K562 (cell line): ENCODE measurements around the gene CAB39. TPM values are rescaled to one million over a fixed set of nuclear protein-coding genes. Genes with fewer than 3 reads are reported as not detected.

Source experiments
- BHLHE40 ChIP-seq: IDR thresholded peaks from 2 replicates; pipeline ENCODE4 v1.6.1; 2011; ENCODE audit warnings: low read length, improper control_type of control experiment
- EGR1 ChIP-seq: fragments of 450-650 bp; conservative IDR thresholded peaks from 2 replicates; pipeline ENCODE4 v1.6.1; 2017; ENCODE audit warnings: mild to moderate bottlenecking
- FOXJ3 ChIP-seq: sonication (generic); formaldehyde crosslinking; IDR thresholded peaks from 2 replicates; pipeline ENCODE4 v1.4.0; 2020; ENCODE audit warnings: mild to moderate bottlenecking, missing genetic modification reagents
- NR2C2 ChIP-seq, 2 experiments: fragments of 200-800 bp in 1 of 2; sonication (Bioruptor generic) in 1 of 2; sonication (generic) in 1 of 2; formaldehyde crosslinking in 1 of 2; IDR thresholded peaks; 2 replicates each; pipeline versions ENCODE4 v1.6.1 to v1.8.0; 2016 to 2022; ENCODE audit warnings: mild to moderate bottlenecking in 1 of 2, missing compliant biosample characterization in 1 of 2, missing genetic modification characterization in 1 of 2, missing genetic modification reagents in 1 of 2
- RAD21 ChIP-seq, 2 experiments: fragments of 250-450 bp in 1 of 2; fragments of 450-650 bp in 1 of 2; sonication (Bioruptor Pico) in 1 of 2; formaldehyde crosslinking in 1 of 2; IDR thresholded peaks in 1 of 2; conservative IDR thresholded peaks in 1 of 2; 2 replicates each; pipeline versions ENCODE4 v1.4.0 to v1.8.0; 2020 to 2022; ENCODE audit warnings: mild to moderate bottlenecking in 2 of 2, moderate library complexity in 1 of 2
- ZNF79 ChIP-seq: fragments of 250-450 bp; sonication (Bioruptor Pico); IDR thresholded peaks from 2 replicates; pipeline ENCODE4 v1.4.0; 2020; ENCODE audit warnings: low read depth, mild to moderate bottlenecking, moderate library complexity
- polyA plus RNA-seq, 8 experiments: library from polyadenylated mRNA; depleted of rRNA in 4 of 8; stranded (reverse) in 5 of 8; unstranded in 3 of 8; fragments of >200 nt; fragmentation: Nextera tagmentation in 2 of 8; fragmentation: Illumina TruSeq in 1 of 8; extraction: Ambion mirVana in 2 of 8; extraction: Trizol in 1 of 8; gene quantifications; 2 replicates each; pipeline versions ENCODE4 v1.2.1 to v1.2.3, GENCODE V29; 2011 to 2014; ENCODE audit warnings: inconsistent platforms in 1 of 8, missing spikeins in 1 of 8
- total RNA-seq, 7 experiments: library from RNA; depleted of rRNA in 6 of 7; stranded (reverse); fragments of >200 nt in 6 of 7; fragmentation: Illumina TruSeq in 2 of 7; extraction: Trizol in 2 of 7; gene quantifications; 2 replicates each; pipeline versions ENCODE4 v1.2.1 to v1.2.3, GENCODE V29; 2011 to 2021; ENCODE audit warnings: low replicate concordance in 1 of 7
- TF ChIP-seq, protein P1 (sequence below): IDR thresholded peaks from 2 replicates; pipeline ENCODE4 v1.6.1; 2012; ENCODE audit warnings: low read depth, low read length, improper control_type of control experiment, borderline replicate concordance
- TF ChIP-seq, protein P2 (sequence below): sonication (generic); formaldehyde crosslinking; IDR thresholded peaks from 2 replicates; pipeline ENCODE4 v1.8.0; 2023; ENCODE audit warnings: mild to moderate bottlenecking, missing genetic modification reagents
- TF ChIP-seq, protein P3 (sequence below): sonication (generic); formaldehyde crosslinking; IDR thresholded peaks from 2 replicates; pipeline ENCODE4 v1.8.1; 2023; ENCODE audit warnings: mild to moderate bottlenecking, missing genetic modification reagents

CAB39 gene
- total and polyA plus RNA-seq, 9 of the 15 experiments (the other 6 are each of a cell fraction or from before 2014, with no cell fraction given), result 27.2 to 94.4 (median 70.1) TPM

DNA sequence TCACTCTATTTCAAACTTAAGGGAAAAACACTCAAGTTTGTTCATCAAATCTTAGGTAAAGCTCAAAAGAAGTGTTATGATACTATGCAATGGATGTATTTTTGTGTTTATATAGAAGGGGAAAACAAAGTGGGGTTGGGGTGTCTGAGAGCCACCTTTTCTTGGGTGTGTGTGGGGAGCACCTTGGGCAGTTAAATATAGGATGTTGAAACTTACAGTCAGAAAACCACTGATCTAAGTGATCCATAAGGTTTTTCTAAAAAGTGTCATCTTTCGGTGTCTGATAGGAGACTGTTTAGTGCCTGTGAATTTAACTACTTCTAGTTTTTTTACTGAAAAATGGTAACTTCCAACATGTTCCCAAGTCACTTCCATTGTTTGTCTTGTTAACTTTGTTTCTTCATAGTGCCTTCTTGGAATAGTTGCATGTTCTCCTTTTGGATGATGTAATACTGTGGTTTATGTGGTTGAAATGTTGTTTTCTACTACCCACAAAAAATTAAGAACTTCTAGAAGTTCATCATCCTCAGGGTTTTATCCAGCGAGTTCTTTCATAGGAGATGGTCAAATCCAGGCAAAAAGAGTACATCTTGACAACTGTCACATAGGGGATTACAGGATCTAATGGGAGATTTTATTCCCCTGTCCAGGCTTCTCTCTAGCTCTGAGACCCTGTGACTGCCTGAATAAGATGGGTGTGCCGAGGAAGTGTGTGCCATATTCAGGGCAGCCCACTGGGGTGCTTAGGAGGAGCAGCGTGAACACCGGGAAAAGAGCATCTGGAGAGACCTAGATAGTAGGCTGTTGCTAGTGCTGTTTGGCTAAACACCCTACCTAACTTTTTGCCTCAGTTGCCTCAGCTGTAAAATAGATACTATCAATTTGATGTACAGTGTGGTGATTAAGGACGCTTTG, 46.2 kb downstream of the CAB39 start (continued):
- TF ChIP-seq, protein P1, sequence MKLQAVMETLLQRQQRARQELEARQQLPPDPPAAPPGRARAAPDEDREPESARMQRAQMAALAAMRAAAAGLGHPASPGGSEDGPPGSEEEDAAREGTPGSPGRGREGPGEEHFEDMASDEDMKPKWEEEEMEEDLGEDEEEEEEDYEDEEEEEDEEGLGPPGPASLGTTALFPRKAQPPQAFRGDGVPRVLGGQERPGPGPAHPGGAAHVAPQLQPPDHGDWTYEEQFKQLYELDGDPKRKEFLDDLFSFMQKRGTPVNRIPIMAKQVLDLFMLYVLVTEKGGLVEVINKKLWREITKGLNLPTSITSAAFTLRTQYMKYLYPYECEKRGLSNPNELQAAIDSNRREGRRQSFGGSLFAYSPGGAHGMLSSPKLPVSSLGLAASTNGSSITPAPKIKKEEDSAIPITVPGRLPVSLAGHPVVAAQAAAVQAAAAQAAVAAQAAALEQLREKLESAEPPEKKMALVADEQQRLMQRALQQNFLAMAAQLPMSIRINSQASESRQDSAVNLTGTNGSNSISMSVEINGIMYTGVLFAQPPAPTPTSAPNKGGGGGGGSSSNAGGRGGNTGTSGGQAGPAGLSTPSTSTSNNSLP, result no peak
- TF ChIP-seq, protein P2, sequence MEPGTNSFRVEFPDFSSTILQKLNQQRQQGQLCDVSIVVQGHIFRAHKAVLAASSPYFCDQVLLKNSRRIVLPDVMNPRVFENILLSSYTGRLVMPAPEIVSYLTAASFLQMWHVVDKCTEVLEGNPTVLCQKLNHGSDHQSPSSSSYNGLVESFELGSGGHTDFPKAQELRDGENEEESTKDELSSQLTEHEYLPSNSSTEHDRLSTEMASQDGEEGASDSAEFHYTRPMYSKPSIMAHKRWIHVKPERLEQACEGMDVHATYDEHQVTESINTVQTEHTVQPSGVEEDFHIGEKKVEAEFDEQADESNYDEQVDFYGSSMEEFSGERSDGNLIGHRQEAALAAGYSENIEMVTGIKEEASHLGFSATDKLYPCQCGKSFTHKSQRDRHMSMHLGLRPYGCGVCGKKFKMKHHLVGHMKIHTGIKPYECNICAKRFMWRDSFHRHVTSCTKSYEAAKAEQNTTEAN, result no peak
- TF ChIP-seq ZNF79, result no peak
- no peak for TF ChIP-seq EGR1
- TF ChIP-seq RAD21 (CRISPR knock-in tag; conservative IDR thresholded peaks at IDR 0.05 in 1 of 2, IDR thresholded peaks at IDR 0.05 in 1 of 2), result no peak
- TF ChIP-seq, protein P3, sequence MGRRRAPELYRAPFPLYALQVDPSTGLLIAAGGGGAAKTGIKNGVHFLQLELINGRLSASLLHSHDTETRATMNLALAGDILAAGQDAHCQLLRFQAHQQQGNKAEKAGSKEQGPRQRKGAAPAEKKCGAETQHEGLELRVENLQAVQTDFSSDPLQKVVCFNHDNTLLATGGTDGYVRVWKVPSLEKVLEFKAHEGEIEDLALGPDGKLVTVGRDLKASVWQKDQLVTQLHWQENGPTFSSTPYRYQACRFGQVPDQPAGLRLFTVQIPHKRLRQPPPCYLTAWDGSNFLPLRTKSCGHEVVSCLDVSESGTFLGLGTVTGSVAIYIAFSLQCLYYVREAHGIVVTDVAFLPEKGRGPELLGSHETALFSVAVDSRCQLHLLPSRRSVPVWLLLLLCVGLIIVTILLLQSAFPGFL (CRISPR knock-in tag), result no peak
- TF ChIP-seq BHLHE40, result no peak
- TF ChIP-seq NR2C2 (CRISPR knock-in tag; IDR thresholded peaks at IDR 0.05), result no peak
- no peak for TF ChIP-seq NR2C2 (tag; IDR thresholded peaks at IDR 0.05)
- TF ChIP-seq FOXJ3, result no peak
